ENCODE data around the gene GPR146.

The GPR146 gene

DNA sequence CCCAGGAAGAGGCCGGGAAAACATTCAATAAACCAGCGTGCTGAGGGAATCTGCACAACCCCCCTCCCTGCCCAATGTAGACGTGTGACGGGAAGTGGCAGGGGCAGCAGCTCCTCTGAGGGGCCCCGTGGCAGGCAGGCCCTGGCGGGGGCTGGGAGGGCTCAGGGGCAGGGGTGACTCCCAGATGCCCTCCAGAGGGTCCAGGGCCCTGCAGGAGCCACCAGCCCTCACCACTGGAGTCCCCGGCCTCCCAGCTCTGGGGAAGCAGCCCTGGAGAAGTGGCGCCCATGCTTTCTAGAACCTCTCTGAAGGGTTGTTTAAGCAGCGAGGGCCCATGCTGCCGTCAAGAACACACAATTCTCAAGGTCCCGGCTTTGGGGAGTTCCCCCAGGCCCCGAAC, 35.2 kb downstream of the GPR146 start:
- no peak for DNase-seq

DNA sequence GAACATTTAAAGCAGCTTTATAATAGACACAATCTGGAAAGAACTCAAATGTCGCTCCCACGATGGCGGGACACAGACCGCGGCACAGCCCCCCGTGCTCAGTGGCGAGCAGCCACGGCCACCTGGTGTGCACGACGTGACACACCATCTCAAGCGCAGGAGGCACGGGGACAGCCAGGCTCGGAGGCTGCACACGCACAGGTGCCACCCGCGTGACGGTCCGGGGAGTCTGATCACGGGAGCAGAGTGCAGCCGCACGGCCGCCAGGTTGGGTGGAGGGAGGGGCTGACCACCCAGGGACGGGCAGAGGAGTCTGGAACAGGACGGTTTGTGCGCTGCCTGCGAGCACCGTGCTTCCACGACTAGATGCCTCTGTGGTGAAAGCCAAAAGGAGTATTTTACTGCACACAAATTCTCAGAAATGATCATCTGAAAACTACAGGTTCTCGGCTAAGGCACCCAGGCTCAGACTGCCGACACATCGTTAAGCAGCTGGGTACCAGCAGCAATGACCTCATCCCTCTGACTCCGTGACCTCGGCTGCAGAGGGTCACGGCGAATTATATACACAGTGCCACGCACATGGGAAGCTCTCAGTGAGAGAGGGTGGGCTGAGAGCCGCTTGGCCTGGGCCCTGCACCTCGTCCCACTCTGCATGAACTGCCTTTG, 36.0 kb downstream of the GPR146 start:
- DNase-seq, result no peak

GRCh38 chr7:1080921-1081255, 36.5 kb downstream of the GPR146 start:
- DNase-seq, result no peak

- DNase-seq, result no peak
Observed at GRCh38 chr7:1081336-1081735, 37.0 kb downstream of the GPR146 start.

- no peak for DNase-seq
Observed at GRCh38 chr7:1081931-1082401, 37.6 kb downstream of the GPR146 start.

- no peak for DNase-seq
Observed at GRCh38 chr7:1083729-1084657, 39.6 kb downstream of the GPR146 start.

DNA sequence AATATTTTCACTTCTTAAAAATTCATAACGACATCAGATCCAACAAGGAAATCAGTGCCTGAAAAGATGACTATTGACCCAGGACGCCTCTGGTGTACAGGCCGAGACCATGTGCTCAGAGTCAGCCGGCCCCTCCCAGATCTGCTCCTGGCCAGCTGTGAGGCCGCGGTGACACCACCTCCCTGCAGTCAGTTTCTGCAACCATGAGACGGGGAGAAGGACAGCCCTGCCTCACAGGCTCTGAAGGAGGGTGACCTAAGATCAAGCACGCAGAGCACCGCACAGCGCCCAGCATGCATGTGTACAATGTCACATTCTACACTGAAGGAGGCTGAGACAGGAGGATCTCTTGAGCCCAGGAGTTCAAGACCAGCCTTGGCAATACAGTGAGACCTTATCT, 40.9 kb downstream of the GPR146 start:
- no peak for DNase-seq

DNA sequence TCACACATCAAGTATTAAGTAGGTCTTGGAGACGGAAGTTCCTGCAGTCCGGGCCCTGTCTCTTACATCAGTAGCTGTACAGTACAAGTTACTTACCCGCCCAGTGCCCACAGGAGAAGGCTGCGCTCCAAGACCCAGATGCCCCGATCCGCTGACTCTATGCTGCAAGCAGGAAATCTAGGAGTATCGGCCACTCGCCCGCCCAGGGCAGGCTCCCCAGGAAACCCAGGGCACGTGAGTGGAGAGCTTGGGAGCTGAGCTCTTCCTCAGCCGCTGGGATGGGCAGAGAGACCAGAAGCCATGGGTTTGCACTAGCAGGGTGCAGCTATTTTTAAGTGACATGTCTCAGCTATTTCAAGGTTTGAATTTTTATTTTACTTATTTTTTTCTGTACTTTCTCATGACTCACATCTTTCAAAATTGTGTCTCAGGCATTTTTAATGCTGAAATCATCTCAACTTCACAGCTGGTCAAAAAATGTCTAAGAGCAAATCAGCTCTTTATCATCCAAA, 41.6 kb downstream of the GPR146 start:
- DNase-seq, result no peak

GRCh38 chr7:1086588-1087464, 42.5 kb downstream of the GPR146 start:
- peak; percentile 62 for DNase-seq

- DNase-seq, result no peak
Observed at GRCh38 chr7:1087465-1087814, 43.1 kb downstream of the GPR146 start.

DNA sequence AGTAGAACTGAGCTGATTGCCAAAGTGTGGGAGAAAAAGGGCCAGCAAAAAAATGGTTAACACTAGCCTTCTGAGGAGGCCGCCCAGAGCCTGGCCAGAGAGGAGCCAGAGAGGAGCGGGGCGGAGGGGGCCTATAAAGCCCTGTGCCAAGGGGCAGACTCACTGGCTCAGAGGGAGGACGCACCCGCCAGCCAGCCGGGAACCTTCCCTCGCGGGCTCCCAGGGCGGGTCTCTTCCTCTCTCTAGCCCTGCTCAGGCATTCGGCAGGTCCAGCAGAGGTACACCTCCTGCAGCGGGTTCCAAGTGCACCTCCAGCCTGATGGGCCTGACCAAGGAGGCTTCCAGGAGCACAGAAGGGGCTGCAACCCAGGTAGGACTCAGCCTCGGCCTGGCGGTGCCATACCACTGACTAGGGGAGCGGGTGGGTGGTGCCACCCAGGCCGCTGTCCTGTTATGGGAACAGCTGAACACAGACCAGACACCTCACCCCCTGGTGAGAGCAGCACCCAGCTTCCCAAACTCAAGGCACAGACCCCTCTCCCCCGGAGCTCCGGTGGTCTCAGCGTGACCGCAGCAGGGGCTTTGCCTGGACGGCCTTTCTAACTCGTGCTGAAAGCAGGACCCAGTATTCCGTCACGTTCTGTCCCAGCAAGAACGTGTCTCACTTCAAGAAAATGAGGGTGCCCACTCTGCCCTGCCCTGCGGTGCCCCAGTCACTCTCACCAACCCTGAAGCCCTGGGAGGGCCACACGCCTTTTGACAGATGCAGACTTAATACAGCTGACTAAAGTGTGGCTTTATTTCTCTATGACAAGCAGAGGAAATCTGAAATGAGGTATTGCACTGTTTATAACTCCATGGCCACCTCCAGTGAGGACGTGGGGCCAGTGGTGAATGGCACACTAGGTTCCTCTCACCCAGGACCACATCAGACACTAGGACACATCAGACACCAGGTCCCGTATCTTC, 43.9 kb downstream of the GPR146 start, which contains the start of gene GPER1:
Gene GPER1, plus strand, starts transcription at position 162 of the 969 bp plus-strand sequence. CDS start 3,616 bp downstream, outside the sequence.
- no peak for DNase-seq

GRCh38 chr7:1090236-1090635, 45.9 kb downstream of the GPR146 start:
- no peak for DNase-seq

- no peak for DNase-seq
Observed at GRCh38 chr7:1090686-1091643, 46.6 kb downstream of the GPR146 start.

DNA sequence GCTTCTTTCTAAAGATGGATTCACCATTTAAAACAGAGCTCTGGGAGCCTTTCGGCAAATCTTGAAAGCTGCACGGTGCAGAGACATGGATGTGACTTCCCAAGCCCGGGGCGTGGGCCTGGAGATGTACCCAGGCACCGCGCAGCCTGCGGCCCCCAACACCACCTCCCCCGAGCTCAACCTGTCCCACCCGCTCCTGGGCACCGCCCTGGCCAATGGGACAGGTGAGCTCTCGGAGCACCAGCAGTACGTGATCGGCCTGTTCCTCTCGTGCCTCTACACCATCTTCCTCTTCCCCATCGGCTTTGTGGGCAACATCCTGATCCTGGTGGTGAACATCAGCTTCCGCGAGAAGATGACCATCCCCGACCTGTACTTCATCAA, 47.3 kb downstream of the GPR146 start:
- no peak for DNase-seq

DNA sequence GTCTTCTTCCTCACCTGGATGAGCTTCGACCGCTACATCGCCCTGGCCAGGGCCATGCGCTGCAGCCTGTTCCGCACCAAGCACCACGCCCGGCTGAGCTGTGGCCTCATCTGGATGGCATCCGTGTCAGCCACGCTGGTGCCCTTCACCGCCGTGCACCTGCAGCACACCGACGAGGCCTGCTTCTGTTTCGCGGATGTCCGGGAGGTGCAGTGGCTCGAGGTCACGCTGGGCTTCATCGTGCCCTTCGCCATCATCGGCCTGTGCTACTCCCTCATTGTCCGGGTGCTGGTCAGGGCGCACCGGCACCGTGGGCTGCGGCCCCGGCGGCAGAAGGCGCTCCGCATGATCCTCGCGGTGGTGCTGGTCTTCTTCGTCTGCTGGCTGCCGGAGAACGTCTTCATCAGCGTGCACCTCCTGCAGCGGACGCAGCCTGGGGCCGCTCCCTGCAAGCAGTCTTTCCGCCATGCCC, 47.9 kb downstream of the GPR146 start:
- DNase-seq, result no peak

DNA sequence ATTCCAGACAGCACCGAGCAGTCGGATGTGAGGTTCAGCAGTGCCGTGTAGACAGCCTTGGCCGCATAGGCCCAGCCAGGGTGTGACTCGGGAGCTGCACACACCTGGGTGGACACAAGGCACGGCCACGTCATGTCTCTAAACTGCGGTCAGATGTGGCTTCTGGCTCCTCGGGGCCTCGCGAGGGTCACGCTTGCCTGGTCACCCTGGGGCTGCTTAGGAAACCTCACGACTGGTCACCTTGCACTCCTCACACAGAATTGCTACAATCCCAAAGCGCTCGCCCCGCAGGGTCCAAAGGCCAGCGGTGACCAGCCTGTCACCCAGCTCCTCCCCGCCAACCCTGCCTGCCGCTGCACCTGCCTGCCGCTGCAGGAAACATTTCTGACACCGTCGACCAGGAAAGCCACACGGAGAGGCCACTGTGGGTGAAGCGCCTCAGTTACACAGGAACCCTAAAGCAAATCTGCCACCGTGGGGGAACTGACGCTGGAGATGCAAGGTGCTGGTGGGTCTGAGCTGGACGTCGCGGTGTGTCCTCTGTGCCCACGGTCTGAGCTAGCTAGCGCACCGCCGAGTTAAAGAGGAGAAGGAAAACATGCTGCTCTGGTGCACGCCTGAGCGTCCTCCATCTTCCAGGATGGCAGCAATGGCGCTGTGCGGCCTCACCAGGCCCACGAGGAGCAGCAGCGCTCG, 48.6 kb downstream of the GPR146 start:
- no peak for DNase-seq

DNA sequence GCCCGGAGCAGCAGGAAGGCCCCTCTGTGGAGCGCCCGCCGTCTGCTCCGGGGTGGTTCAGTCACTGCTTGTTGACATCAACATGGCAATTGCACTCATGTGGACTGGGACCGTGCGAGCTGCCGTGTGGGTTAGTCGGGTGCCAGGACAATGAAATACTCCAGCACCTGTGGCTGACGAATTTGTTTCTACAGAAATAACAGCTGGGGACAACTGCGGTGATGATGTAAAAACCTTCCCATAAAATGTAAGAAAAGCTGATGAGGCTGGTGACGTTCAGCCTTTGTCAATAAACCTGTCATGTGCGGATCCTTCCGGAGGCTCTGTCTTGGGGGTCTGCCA, 49.1 kb downstream of the GPR146 start:
- no peak for DNase-seq

GRCh38 chr7:1093916-1094508, 49.7 kb downstream of the GPR146 start:
- DNase-seq, result no peak

- DNase-seq, result no peak
Observed at GRCh38 chr7:1094870-1095269, 50.5 kb downstream of the GPR146 start.
